Body of pancreas (tissue), 4 donors: ENCODE measurements around the gene TUBB8. TPM values are rescaled to one million over a fixed set of nuclear protein-coding genes. Genes with fewer than 3 reads are reported as not detected.
"Not testable (repeated sequence)": the region's sequence is repeated elsewhere in the genome, so short reads cannot be mapped to it uniquely, and the experiment has no call there.

Experiments
- ATAC-seq: fragments of 150-250 bp; one replicate; pipeline ENCODE4 v1.9.1; 2016
- DNase-seq, 4 donors: peaks; one replicate each; pipeline ENCODE4 v3.0.0-alpha.2; 2019
- H3K27ac ChIP-seq, 4 donors: fragments of 200-600 bp; sonication (generic); 1 replicate in 3 of 4; 2 replicates in 1 of 4; pipeline versions ENCODE4 v1.5.1 to v1.6.1; 2016 to 2019; ENCODE audit warnings: mild to moderate bottlenecking in 1 of 4, mixed read lengths in 1 of 4, moderate library complexity in 1 of 4
- H3K27me3 ChIP-seq, 2 donors: fragments of 200-600 bp; sonication (generic); one replicate each; pipeline ENCODE4 v1.6.0; 2016; ENCODE audit warnings: mild to moderate bottlenecking in 1 of 2
- H3K36me3 ChIP-seq, 2 donors: fragments of 200-600 bp; sonication (generic); replicated peaks in 1 of 2; 2 replicates each; pipeline ENCODE4 v1.5.1; 2016; ENCODE audit warnings: low read depth in 2 of 2; ENCODE audit not compliant: insufficient read depth in 1 of 2
- H3K4me1 ChIP-seq: fragments of 200-600 bp; sonication (generic); one replicate; pipeline ENCODE4 v1.6.0; 2016
- H3K4me3 ChIP-seq, 2 donors: fragments of 200-600 bp; sonication (generic); 1 replicate in 1 of 2; 2 replicates in 1 of 2; pipeline ENCODE4 v1.5.1; 2016 to 2019
- H3K9me3 ChIP-seq, 3 donors: fragments of 200-600 bp; sonication (generic); 1 replicate in 2 of 3; 2 replicates in 1 of 3; pipeline ENCODE4 v1.5.1; 2016
- WGBS, 2 donors: methylation state at CpG; one replicate each; pipeline ENCODE4 v1.1.5; 2017; 5-methylcytosine and 5-hydroxymethylcytosine counted together
- intact Hi-C: fragments of 100-400 bp; cut with DNase I; formaldehyde crosslinking; loops from one replicate; pipeline ENCODE4 v1.15.1; 2023
- total RNA-seq, 2 donors: library from RNA; depleted of rRNA; stranded (reverse); fragments of >200 nt; gene quantifications; one replicate each; pipeline ENCODE4 v1.1.0, GENCODE V29; 2016

Gene TUBB8
- total RNA-seq, 2 donors from 2014 or later: 14.2 TPM; not detected in 1

DNA sequence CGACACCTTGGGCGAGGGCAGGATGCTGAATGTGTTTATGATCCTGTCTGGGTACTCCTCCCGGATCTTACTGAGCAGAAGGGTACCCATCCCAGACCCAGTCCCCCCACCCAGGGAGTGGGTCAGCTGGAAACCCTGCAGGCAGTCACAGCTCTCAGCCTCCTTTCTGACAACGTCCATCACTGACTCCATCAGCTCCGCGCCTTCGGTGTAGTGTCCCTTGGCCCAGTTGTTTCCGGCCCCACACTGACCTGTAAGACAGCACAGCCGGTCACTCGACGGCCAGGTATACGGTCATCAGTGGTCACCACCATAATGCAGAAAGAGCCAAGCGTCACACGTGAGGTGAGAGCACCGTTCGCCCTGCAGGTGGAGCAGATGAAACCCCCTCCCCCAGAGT lies 1.2 kb downstream of the TUBB8 start:
- H3K4me3 ChIP-seq, H3K27me3 ChIP-seq, ATAC-seq, intact Hi-C loops, H3K4me1 ChIP-seq, DNase-seq, H3K36me3 ChIP-seq, H3K27ac ChIP-seq, H3K9me3 ChIP-seq: not testable (repeated sequence)
- WGBS, 2 donors: 74 to 79% methylated on average over 5 to 11 of the region's 16 CpGs

DNA sequence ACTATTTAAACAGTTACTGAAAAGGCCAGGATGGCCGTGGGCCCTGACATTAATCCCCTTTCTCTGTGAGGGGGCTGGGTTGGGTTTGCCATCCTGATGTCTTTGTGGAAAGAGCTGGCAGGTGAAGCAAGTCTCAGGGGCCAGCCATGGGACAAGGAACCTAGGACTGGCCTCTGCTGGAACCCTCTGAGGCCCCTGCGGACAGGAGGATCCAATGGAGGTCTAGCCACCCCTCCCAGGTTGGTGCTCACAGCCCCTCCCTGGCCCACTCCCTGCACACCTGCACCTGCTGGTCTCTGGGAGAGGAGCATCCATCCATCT lies 35.8 kb downstream of the TUBB8 start:
- H3K4me3 ChIP-seq, H3K27me3 ChIP-seq, intact Hi-C loops, H3K9me3 ChIP-seq, ATAC-seq, H3K4me1 ChIP-seq, H3K27ac ChIP-seq, DNase-seq, H3K36me3 ChIP-seq: not testable (repeated sequence)
- WGBS, 2 donors: 60% methylated on average over 1 of the region's 2 CpGs; no CpG with 5 or more reads in 1 of the 2 donors

DNA sequence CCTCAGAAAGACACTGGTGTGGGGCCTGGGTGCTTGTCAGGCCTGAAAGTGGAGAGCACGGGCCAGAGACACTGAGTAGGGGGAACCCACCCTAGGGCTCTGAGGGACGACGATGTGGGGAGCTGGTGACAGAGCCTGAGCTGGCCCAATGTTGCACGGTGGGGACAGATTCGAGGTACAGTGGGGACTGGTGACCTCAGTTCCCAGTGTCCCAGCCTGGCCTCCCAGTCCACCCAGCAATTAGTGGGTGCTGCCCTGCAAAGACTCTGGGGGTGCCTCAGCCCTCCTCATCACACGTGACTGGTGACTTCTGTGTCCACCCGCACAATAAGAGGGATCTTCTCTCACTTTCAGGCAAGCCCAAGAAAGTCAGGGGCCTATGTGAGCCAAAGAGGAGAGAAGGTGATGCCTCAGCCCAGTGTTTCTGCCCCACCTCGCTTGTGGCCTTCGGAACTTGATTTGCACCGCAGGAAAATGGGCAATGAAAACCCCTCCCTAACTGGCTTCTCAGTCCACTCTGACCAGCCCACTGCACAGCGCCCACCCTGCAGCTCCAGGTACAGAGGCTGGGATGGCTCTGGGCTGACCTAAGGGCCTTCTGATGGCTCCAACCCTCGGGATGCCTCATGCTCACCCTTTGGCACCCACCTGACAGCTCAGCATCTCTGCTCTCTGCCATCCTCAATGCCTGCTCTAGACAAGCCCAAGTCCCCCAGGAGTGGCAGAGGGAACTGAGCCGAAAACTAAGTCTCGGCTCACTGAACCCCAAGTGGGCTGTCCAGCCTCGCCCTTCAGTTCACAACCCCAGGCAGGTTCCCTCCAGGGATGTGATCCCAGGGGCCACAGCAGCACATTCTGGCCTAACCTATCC lies 36.4 kb downstream of the TUBB8 start:
- not testable (repeated sequence) for ATAC-seq

DNA sequence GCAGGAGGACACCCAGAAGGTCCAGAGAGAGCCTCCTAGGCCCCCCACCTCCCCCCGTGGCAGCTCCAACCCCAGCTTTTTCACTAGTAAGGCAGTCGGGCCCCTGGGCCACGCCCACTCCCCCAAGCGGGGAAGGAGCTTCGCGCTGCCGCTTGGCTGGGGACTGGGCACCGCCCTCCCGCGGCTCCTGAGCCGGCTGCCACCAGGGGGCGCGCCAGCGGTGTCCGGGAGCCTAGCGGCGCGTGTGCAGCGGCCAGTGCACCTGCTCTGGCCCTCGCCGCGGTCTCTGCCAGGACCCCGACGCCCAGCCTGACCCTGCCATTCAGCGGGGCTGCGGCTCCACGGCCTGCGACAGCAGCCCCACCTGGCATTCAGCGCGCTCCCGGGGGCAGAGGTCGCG lies 37.8 kb downstream of the TUBB8 start:
- H3K27ac ChIP-seq, H3K4me3 ChIP-seq, H3K4me1 ChIP-seq, H3K27me3 ChIP-seq, ATAC-seq, intact Hi-C loops, H3K36me3 ChIP-seq, H3K9me3 ChIP-seq: not testable (repeated sequence)
- WGBS, 2 donors: 54% methylated on average over 22 of the region's 33 CpGs; no CpG with 5 or more reads in 1 of the 2 donors
- peak in 1 of 4 donors; percentile 15 for DNase-seq

More for the DNA sequence above, 36.4 kb downstream of the TUBB8 start:
- H3K4me1 ChIP-seq, DNase-seq, H3K9me3 ChIP-seq, H3K36me3 ChIP-seq, H3K27me3 ChIP-seq, H3K27ac ChIP-seq, intact Hi-C loops, H3K4me3 ChIP-seq: not testable (repeated sequence)
- WGBS, 2 donors: no CpG with 5 or more reads among the region's 15 CpGs

GRCh38 chr10:10261-10971 lies 38.7 kb downstream of the TUBB8 start:
- DNase-seq, intact Hi-C loops, H3K36me3 ChIP-seq, H3K4me1 ChIP-seq, ATAC-seq, H3K4me3 ChIP-seq, H3K27ac ChIP-seq, H3K27me3 ChIP-seq, H3K9me3 ChIP-seq: not testable (repeated sequence)
- WGBS, 2 donors: no CpG with 5 or more reads among the region's 42 CpGs

Other genes starting within 250 kb of the TUBB8 start
- 10 to 100 TPM; 37.6 to 43.8 TPM for gene ZMYND11, start 86.2 kb upstream of the TUBB8 start, total RNA-seq